Measurements from ENCODE around the gene PXMP2.

The PXMP2 gene

DNA sequence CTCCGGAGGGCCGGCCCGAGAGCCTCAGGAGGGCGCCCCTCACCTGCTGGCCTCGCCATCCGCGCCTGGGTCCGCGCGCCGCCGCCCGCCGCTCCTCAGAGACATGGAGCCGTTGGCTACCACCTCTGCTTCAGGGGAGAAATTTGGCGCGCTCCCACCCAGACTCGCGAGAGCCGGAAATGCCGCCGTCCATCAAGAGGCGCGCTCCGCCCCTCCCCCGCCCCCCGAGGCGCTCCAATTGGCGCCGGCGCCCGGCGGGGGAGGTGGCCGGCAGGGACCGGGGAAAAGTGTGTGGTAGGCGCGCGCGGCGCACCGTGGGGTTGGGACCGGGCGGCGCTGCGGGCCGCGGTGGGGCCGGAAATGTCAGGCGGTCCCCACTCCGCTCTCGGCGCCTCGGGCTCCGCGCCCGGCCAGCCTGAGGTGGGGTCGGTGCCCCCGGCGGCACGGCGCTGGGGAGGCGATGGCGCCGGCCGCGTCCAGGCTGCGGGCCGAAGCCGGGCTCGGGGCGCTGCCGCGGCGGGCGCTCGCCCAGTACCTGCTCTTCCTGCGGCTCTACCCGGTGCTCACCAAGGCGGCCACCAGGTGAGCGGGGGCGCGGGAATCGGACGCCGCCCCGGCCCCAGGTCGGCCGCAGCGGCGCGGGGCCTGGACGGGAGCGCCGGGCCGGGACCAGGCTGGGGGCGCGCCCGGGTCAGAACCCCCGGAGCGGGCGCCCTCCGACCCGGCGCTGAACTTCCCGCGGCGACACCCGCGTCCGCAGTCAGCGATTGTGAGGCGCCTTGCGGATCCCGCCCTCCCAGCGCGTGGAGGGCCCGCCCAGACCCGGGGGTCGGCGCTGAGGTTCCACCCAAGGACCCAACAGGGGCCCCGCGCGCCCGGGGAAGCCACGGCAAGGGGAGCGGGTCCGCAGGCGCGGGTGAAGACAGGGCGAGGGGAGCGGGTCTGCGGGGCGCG lies at the start of gene PXMP2, which contains the start of gene POLE:
TSS of gene PXMP2 (plus strand) at position 377 of the 954 bp plus-strand sequence. CDS start at position 461, 84 bp downstream.
TSS of gene POLE (minus strand) at position 132 of the 954 bp plus-strand sequence. CDS start at position 105, 27 bp downstream.
- H3K4me1 Mint-ChIP-seq = peaks cover 30% of the 10 kb centered on the region
- peak within 1 kb of the TSS; percentile 85 for H3K4me3 Mint-ChIP-seq
- peak within 1 kb of the TSS; percentile 90 for H3K27ac Mint-ChIP-seq
- no peaks in the 10 kb centered on the region for H3K9me3 Mint-ChIP-seq
- H3K36me3 Mint-ChIP-seq = peaks cover 32% of the 10 kb centered on the region
- CTCF ChIA-PET = no interaction called here
- H3K27me3 Mint-ChIP-seq = no peaks in the 10 kb centered on the region
- peak; percentile 98 for DNase-seq

GRCh38 chr12:132637811-132638210 lies 49.6 kb upstream of the PXMP2 start:
- Mint-ChIP-seq H3K4me1 (peaks cover 10% of the 10 kb centered on the region), H3K4me3 (no peak overlapping the region), H3K9me3 (no peaks in the 10 kb centered on the region), H3K27ac (peak overlapping the region; percentile 72), H3K27me3 (no peaks in the 10 kb centered on the region), H3K36me3 (peaks cover 73% of the 10 kb centered on the region)
- DNase-seq = no peak
- CTCF ChIA-PET = interaction anchor here (1.1 to 4.0 kb wide), 3 partner anchors 16 to 223 kb away, joined by 3 to 17 read pairs (median 3); no protein-coding TSS in a partner anchor

DNA sequence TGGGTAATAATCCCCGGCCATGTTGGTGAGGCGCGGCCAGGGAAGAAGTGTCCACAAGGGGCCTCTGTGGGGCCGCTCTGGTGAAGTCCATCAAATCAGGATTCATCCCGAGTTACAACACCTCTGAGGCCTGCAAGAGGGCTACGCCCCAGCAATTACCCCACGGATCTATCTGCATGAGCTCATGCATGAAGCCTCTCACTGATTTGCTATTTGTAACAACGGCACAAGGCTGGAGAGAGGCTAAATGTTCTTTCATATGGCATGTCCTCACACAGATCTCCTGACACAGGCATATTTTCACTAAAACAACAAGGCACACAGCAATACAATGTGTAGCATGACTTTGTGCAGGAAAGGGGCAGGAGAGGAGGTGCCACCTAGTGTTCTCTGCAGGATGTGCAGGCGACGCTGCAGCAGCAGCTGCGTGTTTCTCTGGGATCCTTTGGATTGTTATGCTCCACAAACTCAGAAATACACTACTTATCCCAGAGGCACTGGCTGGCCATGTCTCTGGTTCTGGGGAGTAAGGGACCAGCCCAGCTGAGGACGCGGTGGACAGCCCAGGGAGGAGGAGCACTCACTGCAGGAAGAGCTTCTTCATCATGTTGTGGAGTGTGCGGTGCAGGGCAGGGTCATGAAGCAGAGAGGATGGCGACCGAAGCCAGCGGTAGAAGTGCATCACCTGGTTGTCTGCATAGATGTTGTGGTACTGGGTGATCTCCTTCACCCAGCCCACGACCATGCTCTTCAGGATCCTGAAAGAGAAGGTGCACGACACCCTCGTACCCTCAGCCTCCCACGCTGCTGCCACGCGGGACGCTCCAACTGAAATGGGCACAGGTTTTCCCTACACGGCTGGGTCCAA lies 48.6 kb upstream of the PXMP2 start:
- H3K36me3 Mint-ChIP-seq = peaks cover 70% of the 10 kb centered on the region
- H3K27ac Mint-ChIP-seq = peak overlapping the region; percentile 0
- no peaks in the 10 kb centered on the region for H3K9me3 Mint-ChIP-seq
- DNase-seq = peak; percentile 38
- no peak overlapping the region for H3K4me3 Mint-ChIP-seq
- H3K27me3 Mint-ChIP-seq = no peaks in the 10 kb centered on the region
- H3K4me1 Mint-ChIP-seq = peaks cover 10% of the 10 kb centered on the region
- CTCF ChIA-PET = interaction anchor here (0.8 to 4.0 kb wide), 8 partner anchors 14 to 224 kb away, joined by 3 to 17 read pairs (median 4); no protein-coding TSS in a partner anchor

- Mint-ChIP-seq H3K9me3 (no peaks in the 10 kb centered on the region), H3K4me3 (no peak overlapping the region), H3K27ac (no peak overlapping the region), H3K4me1 (peaks cover 10% of the 10 kb centered on the region), H3K36me3 (peaks cover 63% of the 10 kb centered on the region), H3K27me3 (no peaks in the 10 kb centered on the region)
- CTCF ChIA-PET = interaction anchor here (1.1 to 4.0 kb wide), 3 partner anchors 16 to 632 kb away, joined by 3 to 17 read pairs (median 3); no protein-coding TSS in a partner anchor
- DNase-seq = no peak
Measured at GRCh38 chr12:132639956-132640520, 47.3 kb upstream of the PXMP2 start.

GRCh38 chr12:132640936-132641335 lies 46.5 kb upstream of the PXMP2 start:
- Mint-ChIP-seq H3K27ac (no peak overlapping the region), H3K4me3 (no peak overlapping the region), H3K27me3 (no peaks in the 10 kb centered on the region), H3K36me3 (peaks cover 57% of the 10 kb centered on the region), H3K4me1 (peaks cover 10% of the 10 kb centered on the region), H3K9me3 (no peaks in the 10 kb centered on the region)
- no peak for DNase-seq
- CTCF ChIA-PET = interaction anchor here (1.1 to 1.3 kb wide), 2 partner anchors 16 to 633 kb away, joined by 3 read pairs; no protein-coding TSS in a partner anchor

DNA sequence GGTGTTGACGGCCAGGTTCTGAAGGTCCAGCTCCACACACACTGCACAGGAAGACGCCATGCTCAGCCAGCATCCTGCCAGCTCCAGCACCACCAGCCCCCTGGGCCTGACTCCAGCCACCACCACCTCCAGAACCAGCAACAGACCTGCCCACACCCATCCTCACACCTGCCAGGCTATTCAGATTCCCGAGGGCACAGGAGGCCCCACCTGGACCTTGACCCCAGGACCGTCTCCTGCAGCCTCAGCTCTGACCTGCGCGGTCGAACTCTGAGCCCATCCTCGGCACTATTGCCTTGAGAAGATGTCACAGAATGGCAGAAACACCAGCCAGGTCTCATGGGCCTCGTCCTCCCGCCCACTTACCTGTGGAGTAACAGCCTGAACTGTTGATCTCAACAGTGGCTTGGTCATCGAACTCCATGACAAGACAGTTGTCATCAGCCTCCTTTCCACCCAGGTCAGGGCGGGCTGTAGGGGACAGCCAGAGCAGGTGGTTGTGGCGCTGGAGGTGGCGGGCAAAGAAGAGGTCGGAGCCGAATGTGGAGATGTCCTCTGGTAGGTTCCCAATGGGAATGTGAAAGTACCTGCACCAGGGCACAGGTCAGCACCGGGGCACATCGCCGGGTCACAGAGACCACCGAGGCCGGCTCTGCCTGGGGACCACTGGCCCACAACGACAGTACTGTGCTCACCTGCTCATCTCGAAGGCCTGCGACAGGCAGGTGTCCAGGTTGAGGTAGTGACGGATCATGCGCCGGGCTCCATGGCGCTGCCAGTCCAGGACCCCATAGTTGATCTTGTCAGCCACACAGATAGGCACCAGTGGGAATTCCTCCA lies 45.4 kb upstream of the PXMP2 start:
- H3K27ac Mint-ChIP-seq = no peak overlapping the region
- no peaks in the 10 kb centered on the region for H3K27me3 Mint-ChIP-seq
- H3K36me3 Mint-ChIP-seq = peaks cover 55% of the 10 kb centered on the region
- H3K4me1 Mint-ChIP-seq = peaks cover 10% of the 10 kb centered on the region
- no peak for DNase-seq
- no peaks in the 10 kb centered on the region for H3K9me3 Mint-ChIP-seq
- no peak overlapping the region for H3K4me3 Mint-ChIP-seq
- CTCF ChIA-PET = no interaction called here

DNA sequence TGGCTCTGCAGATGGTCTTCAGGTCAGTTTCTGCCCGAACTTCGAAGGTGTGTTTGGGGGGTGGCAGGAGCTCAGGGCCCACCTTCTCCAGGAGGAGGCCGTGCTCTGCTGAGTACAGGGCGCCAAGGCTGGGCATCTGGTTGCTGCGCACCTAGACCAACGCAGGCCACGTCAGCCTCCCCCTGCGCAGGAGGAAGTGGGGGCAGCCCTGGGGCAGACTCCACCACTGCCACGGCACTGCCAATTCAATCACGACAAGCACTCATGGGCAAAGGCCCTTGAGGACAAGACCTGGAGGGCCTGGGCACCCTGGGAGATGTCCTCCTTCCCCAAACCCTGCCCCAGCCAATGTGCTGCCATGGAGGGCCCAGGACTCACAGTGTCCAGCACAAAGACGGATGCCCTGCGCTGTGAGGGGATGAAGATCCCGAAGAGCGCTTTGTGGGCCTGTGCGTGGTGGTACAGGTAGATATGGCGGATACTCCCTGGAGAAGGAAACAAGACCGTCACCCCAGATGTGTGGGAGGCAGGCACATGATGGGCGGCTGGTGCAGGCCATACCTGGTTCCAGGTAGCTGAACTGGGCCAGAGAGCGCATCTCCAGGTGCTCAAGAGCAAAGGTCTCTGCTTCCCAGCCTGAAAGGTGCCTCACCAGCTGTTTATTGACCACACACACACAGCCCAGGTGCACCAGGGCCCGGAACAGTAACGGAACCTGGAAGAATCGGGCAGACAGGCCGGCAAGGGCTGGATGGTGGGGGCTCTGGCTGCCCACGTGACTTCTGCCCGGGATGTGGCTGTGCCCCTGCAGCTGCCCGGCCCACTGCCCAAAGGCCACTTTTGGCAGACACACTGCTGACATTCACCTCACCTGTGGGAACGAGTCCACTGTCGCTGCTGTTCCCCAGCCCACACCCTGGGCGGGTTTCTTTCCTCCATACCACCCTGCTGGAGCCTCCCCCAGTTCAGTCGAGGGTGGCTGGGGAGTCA lies 44.2 kb upstream of the PXMP2 start:
- CTCF ChIA-PET = no interaction called here
- Mint-ChIP-seq H3K4me3 (no peak overlapping the region), H3K36me3 (peaks cover 53% of the 10 kb centered on the region), H3K9me3 (no peaks in the 10 kb centered on the region), H3K27me3 (no peaks in the 10 kb centered on the region), H3K27ac (no peak overlapping the region), H3K4me1 (no peaks in the 10 kb centered on the region)
- no peak for DNase-seq

GRCh38 chr12:132646850-132647249 lies 40.5 kb upstream of the PXMP2 start:
- H3K36me3 Mint-ChIP-seq = peaks cover 42% of the 10 kb centered on the region
- no peaks in the 10 kb centered on the region for H3K9me3 Mint-ChIP-seq
- H3K27ac Mint-ChIP-seq = no peak overlapping the region
- no peaks in the 10 kb centered on the region for H3K27me3 Mint-ChIP-seq
- CTCF ChIA-PET = no interaction called here
- H3K4me1 Mint-ChIP-seq = no peaks in the 10 kb centered on the region
- no peak for DNase-seq
- H3K4me3 Mint-ChIP-seq = no peak overlapping the region

DNA sequence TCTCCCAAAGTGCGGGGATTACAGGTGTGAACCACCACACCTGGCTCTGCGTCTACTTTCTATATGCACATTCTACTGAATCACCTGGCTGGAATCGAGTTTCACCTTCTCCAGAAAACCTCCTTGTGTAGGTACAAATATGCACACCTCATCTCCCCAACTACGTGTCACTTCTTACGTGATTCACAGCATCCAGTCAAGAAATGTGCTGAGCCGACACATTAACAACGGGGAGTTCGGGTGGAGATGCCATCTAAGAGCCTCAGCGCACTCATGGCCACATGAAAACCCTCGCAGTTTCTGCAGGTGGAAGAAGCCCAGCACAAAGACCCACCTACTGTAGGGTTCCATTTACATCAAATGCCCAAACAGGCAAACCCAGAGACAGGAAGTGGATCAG lies 39.5 kb upstream of the PXMP2 start:
- Mint-ChIP-seq H3K9me3 (no peaks in the 10 kb centered on the region), H3K27me3 (no peaks in the 10 kb centered on the region), H3K27ac (no peak overlapping the region), H3K36me3 (peaks cover 45% of the 10 kb centered on the region), H3K4me1 (no peaks in the 10 kb centered on the region), H3K4me3 (no peak overlapping the region)
- no peak for DNase-seq
- CTCF ChIA-PET = no interaction called here

DNA sequence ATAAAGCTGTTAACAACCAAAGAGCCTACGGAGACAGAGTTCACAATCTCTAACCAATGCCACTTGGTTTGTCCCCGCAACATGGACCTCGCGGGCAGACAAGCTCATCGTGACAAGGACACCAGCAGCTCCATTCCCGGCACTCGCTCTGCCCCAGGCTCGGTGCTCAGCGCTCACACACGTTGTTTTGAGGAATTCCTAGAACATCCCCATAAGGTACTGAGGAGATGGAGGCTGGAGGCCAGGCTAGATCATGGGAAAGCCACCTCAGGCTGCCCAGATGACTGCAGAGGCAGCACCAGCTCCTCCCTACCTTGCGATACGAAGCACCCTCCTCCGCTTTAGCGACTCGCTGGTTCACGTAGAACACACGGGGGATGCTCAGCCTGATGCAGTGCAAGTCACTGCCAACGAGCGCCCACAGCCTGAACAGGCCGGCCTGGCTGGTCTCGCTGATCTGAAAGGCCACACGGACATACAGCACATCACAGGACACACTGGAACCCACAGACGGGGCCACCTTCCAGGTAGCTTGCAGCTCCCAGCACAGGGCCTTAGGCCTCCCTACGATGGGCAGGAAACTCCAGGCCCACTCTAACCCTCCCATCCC lies 38.7 kb upstream of the PXMP2 start:
- peaks cover 46% of the 10 kb centered on the region for H3K36me3 Mint-ChIP-seq
- CTCF ChIA-PET = interaction anchor here (0.5 kb wide), 1 partner anchor 13 kb away, joined by 3 read pairs; no protein-coding TSS in a partner anchor

GRCh38 chr12:132649226-132649945 lies 38.0 kb upstream of the PXMP2 start:
- DNase-seq = no peak
- Mint-ChIP-seq H3K4me1 (no peaks in the 10 kb centered on the region), H3K27me3 (no peaks in the 10 kb centered on the region), H3K9me3 (no peaks in the 10 kb centered on the region), H3K4me3 (no peak overlapping the region), H3K27ac (no peak overlapping the region), H3K36me3 (peaks cover 49% of the 10 kb centered on the region)
- CTCF ChIA-PET = interaction anchor here (0.5 kb wide), 1 partner anchor 12 kb away, joined by 3 read pairs; no protein-coding TSS in a partner anchor

More for the DNA sequence above, 38.7 kb upstream of the PXMP2 start:
- Mint-ChIP-seq H3K4me3 (no peak overlapping the region), H3K27ac (no peak overlapping the region), H3K9me3 (no peaks in the 10 kb centered on the region), H3K27me3 (no peaks in the 10 kb centered on the region), H3K4me1 (no peaks in the 10 kb centered on the region)
- DNase-seq = no peak
